ENCODE measurements around the gene WNT5A. TPM values are rescaled to one million over a fixed set of nuclear protein-coding genes. Genes with fewer than 3 reads are reported as not detected.

The WNT5A gene
- total and polyA plus RNA-seq, 2 donors (not counting 3 experiments of a cell fraction or from before 2014, with no cell fraction given) = 0.08 to 0.33 TPM

DNA sequence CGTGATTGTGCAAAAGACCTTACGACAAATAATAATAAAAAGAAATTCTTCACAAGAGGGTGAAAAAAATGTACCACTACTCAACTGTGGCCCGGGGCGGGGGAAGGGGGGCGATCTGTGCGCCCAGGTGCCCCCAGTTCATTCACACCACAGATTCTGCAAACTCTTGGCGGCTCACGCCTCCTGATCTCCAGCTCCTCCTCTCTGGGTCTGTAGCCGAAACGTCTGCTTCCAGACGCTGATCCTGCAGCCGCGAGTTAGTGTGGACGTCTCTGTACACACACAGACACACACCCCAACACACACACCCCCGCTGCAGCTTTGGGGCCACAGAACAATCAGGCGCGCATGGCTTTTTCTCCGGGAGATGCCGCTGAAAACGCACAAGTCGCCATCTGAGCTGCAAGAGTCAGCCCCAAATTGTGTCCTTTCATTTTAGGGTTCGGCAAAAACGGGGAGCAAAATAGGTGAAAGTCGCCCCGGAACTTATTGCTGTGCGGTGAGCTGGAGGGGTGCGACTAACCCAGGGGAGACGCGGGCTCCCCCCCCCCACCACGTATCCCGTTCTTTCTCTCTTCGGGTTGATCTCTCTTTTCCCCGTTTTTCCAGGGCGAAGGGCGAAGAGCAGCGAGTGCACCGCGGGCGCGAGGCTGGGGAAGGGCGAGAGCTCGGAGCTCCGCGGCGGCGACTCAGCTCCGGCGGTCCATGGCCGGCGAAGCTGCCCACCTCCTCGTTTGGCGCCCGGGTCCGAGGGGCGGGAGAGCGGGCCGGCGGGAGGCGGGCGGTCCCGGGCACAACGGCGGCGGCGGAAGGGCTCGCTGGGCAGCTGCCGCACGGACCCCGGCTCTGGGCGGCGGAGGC is 505 bp upstream of the WNT5A start:
- no peaks in the 10 kb centered on the region for H3K36me3 ChIP-seq (ENCODE audit: control insufficient read depth in 2 of 2, extremely low read depth in 1 of 2, insufficient read depth in 2 of 2, low read length in 2 of 2)
- FAIRE-seq (peak; percentile 77), DNase-seq (ENCODE audit: low read depth, low spot score) (peak; percentile 54)
- ChIA-PET CTCF (interaction anchor here (0.8 to 5.8 kb wide), 7 partner anchors 235 to 1549 kb away, joined by 3 to 98 read pairs (median 5); no protein-coding TSS in a partner anchor), POLR2A (no interaction called here)
- H3K9me3 ChIP-seq (replicated peaks; ENCODE audit: control insufficient read depth, insufficient read depth, low read length) = no peaks in the 10 kb centered on the region
- H3K79me2 ChIP-seq (ENCODE audit: control insufficient read depth, insufficient read depth, low read length) = no peaks in the 10 kb centered on the region
- H3K4me2 ChIP-seq (ENCODE audit: insufficient read depth, low read length) = peak overlapping the region; percentile 88
- peak overlapping the region; percentile 86 for H2AFZ ChIP-seq (ENCODE audit: low read depth, low read length)
- BruUV-seq (replicated peaks) = no TSS peak
- intact Hi-C loops (cut with micrococcal nuclease) (loop anchor here (5.0 kb wide), 3 partner anchors 115 to 645 kb away; no protein-coding TSS in a partner anchor), dilution Hi-C loops (cut with MboI; ENCODE audit: extremely low pct_ligation_motif_present, low sequenced_read_pairs) (no loop called here)
- peaks cover 74 to 85% of the 10 kb centered on the region in 2 experiments for H3K27me3 ChIP-seq (ENCODE audit: control insufficient read depth in 2 of 2, insufficient read depth in 2 of 2, low read length in 2 of 2)
- H3K27ac ChIP-seq (ENCODE audit: insufficient read depth, low read depth, low read length) = no peak overlapping the region
- H3K4me1 ChIP-seq (ENCODE audit: control insufficient read depth, extremely low read depth, insufficient read depth, low read length) = peaks cover 14% of the 10 kb centered on the region
- H4K20me1 ChIP-seq (replicated peaks; ENCODE audit: control insufficient read depth, extremely low read depth, insufficient read depth, low read length) = no peaks in the 10 kb centered on the region
- H3K4me3 ChIP-seq (replicated peaks in 1 of 3; ENCODE audit: insufficient read depth in 1 of 3, low read depth in 1 of 3, low read length in 3 of 3) = peak overlapping the region; percentile 57 to 71 (median 67)
- no peak overlapping the region for H3K9ac ChIP-seq (replicated peaks; ENCODE audit: extremely low read depth, insufficient read depth, low read length)
- H3K9me1 ChIP-seq (replicated peaks; ENCODE audit: control insufficient read depth, extremely low read depth, insufficient read depth, low read length) = no peaks in the 10 kb centered on the region
- peak; percentile 46 for TF ChIP-seq EZH2 (IDR thresholded peaks at IDR 0.05; ENCODE audit: borderline replicate concordance, low read depth, low read length, severe bottlenecking)
- TF ChIP-seq, protein P1, sequence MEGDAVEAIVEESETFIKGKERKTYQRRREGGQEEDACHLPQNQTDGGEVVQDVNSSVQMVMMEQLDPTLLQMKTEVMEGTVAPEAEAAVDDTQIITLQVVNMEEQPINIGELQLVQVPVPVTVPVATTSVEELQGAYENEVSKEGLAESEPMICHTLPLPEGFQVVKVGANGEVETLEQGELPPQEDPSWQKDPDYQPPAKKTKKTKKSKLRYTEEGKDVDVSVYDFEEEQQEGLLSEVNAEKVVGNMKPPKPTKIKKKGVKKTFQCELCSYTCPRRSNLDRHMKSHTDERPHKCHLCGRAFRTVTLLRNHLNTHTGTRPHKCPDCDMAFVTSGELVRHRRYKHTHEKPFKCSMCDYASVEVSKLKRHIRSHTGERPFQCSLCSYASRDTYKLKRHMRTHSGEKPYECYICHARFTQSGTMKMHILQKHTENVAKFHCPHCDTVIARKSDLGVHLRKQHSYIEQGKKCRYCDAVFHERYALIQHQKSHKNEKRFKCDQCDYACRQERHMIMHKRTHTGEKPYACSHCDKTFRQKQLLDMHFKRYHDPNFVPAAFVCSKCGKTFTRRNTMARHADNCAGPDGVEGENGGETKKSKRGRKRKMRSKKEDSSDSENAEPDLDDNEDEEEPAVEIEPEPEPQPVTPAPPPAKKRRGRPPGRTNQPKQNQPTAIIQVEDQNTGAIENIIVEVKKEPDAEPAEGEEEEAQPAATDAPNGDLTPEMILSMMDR (IDR thresholded peaks at IDR 0.05; ENCODE audit: extremely low read depth in 1 of 2, insufficient read depth in 1 of 2, low read depth in 1 of 2, low read length in 2 of 2) = no peak

Measured in endothelial cell of umbilical vein (primary cell).